GM18520 (cell line): ENCODE data around the gene PSG4.
"Not testable (repeated sequence)": the region's sequence is repeated elsewhere in the genome, so short reads cannot be mapped to it uniquely, and the experiment has no call there.

ENCODE experiments used
- ATAC-seq: cut with Tn5 transposase; IDR thresholded peaks from one replicate; pipeline ENCODE4 v1.9.1; 2021; ENCODE audit not compliant: unreplicated experiment

Gene PSG4

GRCh38 chr19:43205471-43206105 lies at the start of gene PSG4:
TSS of gene PSG4 (minus strand) at chr19:43205638. CDS start at chr19:43205536, 102 bp downstream.
- not testable (repeated sequence) for ATAC-seq

- not testable (repeated sequence) for ATAC-seq
These were observed 46.0 kb upstream of the PSG4 start for GRCh38 chr19:43251428-43251827.

GRCh38 chr19:43250296-43250695 lies 44.9 kb upstream of the PSG4 start:
- not testable (repeated sequence) for ATAC-seq

- not testable (repeated sequence) for ATAC-seq
These were observed 43.2 kb upstream of the PSG4 start for GRCh38 chr19:43248635-43249002.

- not testable (repeated sequence) for ATAC-seq
These were observed 41.9 kb upstream of the PSG4 start for GRCh38 chr19:43247243-43247880.

- not testable (repeated sequence) for ATAC-seq
These were observed 40.4 kb upstream of the PSG4 start for GRCh38 chr19:43245848-43246247.

- not testable (repeated sequence) for ATAC-seq
These were observed 36.8 kb upstream of the PSG4 start for GRCh38 chr19:43242211-43242610.

- not testable (repeated sequence) for ATAC-seq
These were observed 32.8 kb upstream of the PSG4 start for GRCh38 chr19:43238213-43238612.

- ATAC-seq = not testable (repeated sequence)
These were observed 30.2 kb upstream of the PSG4 start for GRCh38 chr19:43235686-43236085.

- no peak for ATAC-seq
These were observed 23.9 kb upstream of the PSG4 start for GRCh38 chr19:43229315-43229714.

GRCh38 chr19:43228730-43229129 lies 23.3 kb upstream of the PSG4 start:
- ATAC-seq = not testable (repeated sequence)

GRCh38 chr19:43226986-43227385 lies 21.5 kb upstream of the PSG4 start:
- ATAC-seq = not testable (repeated sequence)

- no peak for ATAC-seq
These were observed 19.4 kb upstream of the PSG4 start for GRCh38 chr19:43224855-43225253.

GRCh38 chr19:43224201-43224854 lies 18.9 kb upstream of the PSG4 start:
- ATAC-seq = not testable (repeated sequence)

- not testable (repeated sequence) for ATAC-seq
These were observed 16.5 kb upstream of the PSG4 start for GRCh38 chr19:43221891-43222290.

- ATAC-seq = not testable (repeated sequence)
These were observed 13.7 kb upstream of the PSG4 start for GRCh38 chr19:43219136-43219535.

- ATAC-seq = not testable (repeated sequence)
These were observed 10.4 kb upstream of the PSG4 start for GRCh38 chr19:43215881-43216280.

GRCh38 chr19:43207991-43208390 lies 2.6 kb upstream of the PSG4 start:
- ATAC-seq = no peak

GRCh38 chr19:43207174-43207573 lies 1.7 kb upstream of the PSG4 start:
- ATAC-seq = not testable (repeated sequence)

- not testable (repeated sequence) for ATAC-seq
These were observed 1.8 kb downstream of the PSG4 start for GRCh38 chr19:43203611-43204010.

- not testable (repeated sequence) for ATAC-seq
These were observed 3.5 kb downstream of the PSG4 start for GRCh38 chr19:43201891-43202290.

- not testable (repeated sequence) for ATAC-seq
These were observed 4.1 kb downstream of the PSG4 start for GRCh38 chr19:43201337-43201801.
